K562 (cell line): ENCODE measurements around the gene MED20. TPM values are rescaled to one million over a fixed set of nuclear protein-coding genes. Genes with fewer than 3 reads are reported as not detected.

ENCODE experiments used
- ATAC-seq: fragments of 200-7000 bp; cut with Tn5 transposase; 3 replicates; pipeline ENCODE4 v1.9.1; 2020; ENCODE audit warnings: moderate library complexity
- BruUV-seq: library from RNA; stranded (reverse); fragments of 400-500 nt; replicated peaks from 2 replicates; lab custom pipeline; 2021; lab: Mats Ljungman, UMichigan
- CTCF ChIA-PET: fragments of 300-600 bp; formaldehyde crosslinking; extraction: SDS; loops from one replicate; lab custom pipeline; 2021; ENCODE audit warnings: low intra/inter-chr PET ratio; lab: Yijun Ruan, JAX
- POLR2A ChIA-PET: fragments of 300-600, 350-650 bp; sonication (Branson Sonifier 250); formaldehyde crosslinking; extraction: SDS; loops from one replicate; lab custom pipeline; 2021; ENCODE audit warnings: antibody characterized with exemption, inconsistent platforms; lab: Yijun Ruan, JAX
- DNase-seq, 4 experiments: peaks; one replicate each; pipeline versions ENCODE4 v3.0.0 to v3.0.0-alpha.2; 2011 to 2018; ENCODE audit warnings: low spot score in 3 of 4, mixed read lengths in 3 of 4; ENCODE audit errors: extremely low read depth in 1 of 4
- FAIRE-seq: peaks from 2 replicates; lab custom pipeline; 2011; peaks lifted over from hg19 to GRCh38; lab: Jason Lieb, UNC
- H2AFZ ChIP-seq: 2 replicates; pipeline ENCODE4 v1.6.0; 2011; ENCODE audit warnings: low read depth, low read length, control low read depth, inconsistent platforms
- H3K27ac ChIP-seq: fragments of 200-600 bp; 3 replicates; pipeline ENCODE4 v1.8.0; 2011; ENCODE audit warnings: low read depth, mild to moderate bottlenecking, control low read depth, inconsistent platforms, low read length, moderate library complexity, mixed read lengths; ENCODE audit errors: extremely low read depth
- H3K27me3 ChIP-seq, 2 experiments: fragments of 300-600 bp in 1 of 2; 2 replicates in 1 of 2; 3 replicates in 1 of 2; pipeline versions ENCODE4 v1.6.0 to v1.8.0; 2011; ENCODE audit warnings: inconsistent platforms in 2 of 2, low read length in 2 of 2, mild to moderate bottlenecking in 1 of 2, mixed read lengths in 1 of 2, moderate library complexity in 1 of 2; ENCODE audit not compliant: control insufficient read depth in 2 of 2, insufficient read depth in 2 of 2
- H3K36me3 ChIP-seq: fragments of 300-600 bp; 3 replicates; pipeline ENCODE4 v1.8.0; 2011; ENCODE audit warnings: mild to moderate bottlenecking, low read length, inconsistent platforms; ENCODE audit not compliant: control insufficient read depth, insufficient read depth
- H3K4me1 ChIP-seq, 2 experiments: fragments of 200-600 bp in 1 of 2; replicated peaks in 1 of 2; 2 replicates in 1 of 2; 3 replicates in 1 of 2; pipeline versions ENCODE4 v1.5.1 to v1.8.0; 2011; ENCODE audit warnings: inconsistent platforms in 2 of 2, low read length in 2 of 2, mild to moderate bottlenecking in 1 of 2, mixed read lengths in 1 of 2, moderate library complexity in 1 of 2; ENCODE audit not compliant: control insufficient read depth in 2 of 2, insufficient read depth in 2 of 2
- H3K4me2 ChIP-seq: 2 replicates; pipeline ENCODE4 v1.6.1; 2011; ENCODE audit warnings: low read length, control low read depth, inconsistent platforms, mixed read lengths; ENCODE audit not compliant: insufficient read depth
- H3K4me3 ChIP-seq: fragments of 200-600 bp; sonication (generic), shearing (Covaris generic); 2 replicates; pipeline ENCODE4 v1.5.1; 2016; ENCODE audit warnings: control low read depth, inconsistent platforms
- H3K79me2 ChIP-seq: fragments of 200-600 bp; 3 replicates; pipeline ENCODE4 v1.8.0; 2011; ENCODE audit warnings: low read length, inconsistent platforms; ENCODE audit not compliant: control insufficient read depth, insufficient read depth
- H3K9ac ChIP-seq, 2 experiments: 2 replicates each; pipeline versions ENCODE4 v1.6.0 to v1.6.1; 2011; ENCODE audit warnings: low read depth in 2 of 2, low read length in 2 of 2, control low read depth in 1 of 2, inconsistent platforms in 1 of 2, mild to moderate bottlenecking in 1 of 2, mixed read lengths in 1 of 2; ENCODE audit not compliant: insufficient read depth in 1 of 2
- H3K9me1 ChIP-seq: one replicate; pipeline ENCODE4 v1.6.0; 2011; ENCODE audit warnings: inconsistent platforms, mild to moderate bottlenecking, low read length, moderate library complexity; ENCODE audit not compliant: control insufficient read depth, insufficient read depth
- H3K9me3 ChIP-seq: replicated peaks from 2 replicates; pipeline ENCODE4 v1.5.1; 2011; ENCODE audit warnings: low read depth, low read length, inconsistent platforms; ENCODE audit not compliant: control insufficient read depth, insufficient read depth
- H4K20me1 ChIP-seq: replicated peaks from 2 replicates; pipeline ENCODE4 v1.6.1; 2011; ENCODE audit warnings: low read length, inconsistent platforms, mixed read lengths; ENCODE audit not compliant: control insufficient read depth, insufficient read depth
- ATF3 ChIP-seq, 2 experiments: fragments of 450-650 bp in 1 of 2; sonication (generic) in 1 of 2; formaldehyde crosslinking in 1 of 2; IDR thresholded peaks in 1 of 2; conservative IDR thresholded peaks in 1 of 2; 2 replicates each; pipeline versions ENCODE4 v1.6.1 to v1.8.1; 2016 to 2023; ENCODE audit warnings: mild to moderate bottlenecking in 2 of 2, moderate library complexity in 2 of 2, inconsistent platforms in 1 of 2, missing genetic modification reagents in 1 of 2
- ATF6 ChIP-seq: sonication (generic); formaldehyde crosslinking; IDR thresholded peaks from 2 replicates; pipeline ENCODE4 v1.4.0; 2020; ENCODE audit warnings: mild to moderate bottlenecking, missing genetic modification reagents
- E2F4 ChIP-seq: sonication (generic); formaldehyde crosslinking; IDR thresholded peaks from 2 replicates; pipeline ENCODE4 v1.8.0; 2022; ENCODE audit warnings: mild to moderate bottlenecking, low read depth, missing genetic modification reagents
- HNRNPLL ChIP-seq: fragments of 200-400 bp; formaldehyde crosslinking; IDR thresholded peaks from 2 replicates; pipeline ENCODE4 v1.6.1; 2017; ENCODE audit warnings: low read length, low read depth, mild to moderate bottlenecking; ENCODE audit not compliant: poor library complexity, severe bottlenecking
- IRF9 ChIP-seq: fragments of 450-650 bp; IDR thresholded peaks from 2 replicates; pipeline ENCODE4 v1.6.1; 2016; ENCODE audit warnings: missing biosample characterization, missing genetic modification characterization
- LCOR ChIP-seq: sonication (generic); formaldehyde crosslinking; IDR thresholded peaks from 2 replicates; pipeline ENCODE4 v1.8.0; 2022; ENCODE audit warnings: mild to moderate bottlenecking, missing genetic modification reagents
- MTA3 ChIP-seq: fragments of 450-650 bp; formaldehyde crosslinking; IDR thresholded peaks from 2 replicates; pipeline ENCODE4 v1.6.1; 2017; ENCODE audit warnings: mild to moderate bottlenecking, borderline replicate concordance
- NR2C2 ChIP-seq, 2 experiments: fragments of 200-800 bp in 1 of 2; sonication (Bioruptor generic) in 1 of 2; sonication (generic) in 1 of 2; formaldehyde crosslinking in 1 of 2; IDR thresholded peaks; 2 replicates each; pipeline versions ENCODE4 v1.6.1 to v1.8.0; 2016 to 2022; ENCODE audit warnings: mild to moderate bottlenecking in 1 of 2, missing compliant biosample characterization in 1 of 2, missing genetic modification characterization in 1 of 2, missing genetic modification reagents in 1 of 2
- PATZ1 ChIP-seq: fragments of 250-450 bp; sonication (Bioruptor Pico); IDR thresholded peaks from 2 replicates; pipeline ENCODE4 v1.5.0; 2020; ENCODE audit warnings: mild to moderate bottlenecking, borderline replicate concordance
- PTTG1 ChIP-seq: fragments of 450-650 bp; IDR thresholded peaks from 2 replicates; pipeline ENCODE4 v1.6.1; 2016; ENCODE audit warnings: low read depth, mild to moderate bottlenecking, missing genetic modification characterization, missing compliant biosample characterization
- TEAD4 ChIP-seq, 2 experiments: sonication (generic) in 1 of 2; formaldehyde crosslinking in 1 of 2; IDR thresholded peaks; 2 replicates each; pipeline versions ENCODE4 v1.6.1 to v1.8.0; 2012 to 2022; ENCODE audit warnings: borderline replicate concordance in 1 of 2, inconsistent platforms in 1 of 2, low read length in 1 of 2, mild to moderate bottlenecking in 1 of 2, missing genetic modification reagents in 1 of 2
- WGBS: fragments of 100-300 bp; shearing (Covaris generic); methylation state at CpG from one replicate; pipeline ENCODE4 v1.1.6; 2016; ENCODE audit warnings: low coverage, mixed read lengths; ENCODE audit not compliant: insufficient coverage; ENCODE audit errors: missing lambda C conversion rate; 5-methylcytosine and 5-hydroxymethylcytosine counted together
- in situ Hi-C: fragments of 300-500 bp; cut with MboI; formaldehyde crosslinking; loops from 4 replicates; pipeline ENCODE4 v1.15.0; 2018; ENCODE audit warnings: inconsistent platforms, mixed read lengths
- intact Hi-C: fragments of 100-400 bp; cut with micrococcal nuclease; formaldehyde crosslinking; loops from 2 replicates; pipeline ENCODE4 v1.14.2; 2022
- polyA plus RNA-seq, 8 experiments: library from polyadenylated mRNA; depleted of rRNA in 4 of 8; stranded (reverse) in 5 of 8; unstranded in 3 of 8; fragments of >200 nt; fragmentation: Nextera tagmentation in 2 of 8; fragmentation: Illumina TruSeq in 1 of 8; extraction: Ambion mirVana in 2 of 8; extraction: Trizol in 1 of 8; gene quantifications; 2 replicates each; pipeline versions ENCODE4 v1.2.1 to v1.2.3, GENCODE V29; 2011 to 2014; ENCODE audit warnings: inconsistent platforms in 1 of 8, missing spikeins in 1 of 8
- total RNA-seq, 7 experiments: library from RNA; depleted of rRNA in 6 of 7; stranded (reverse); fragments of >200 nt in 6 of 7; fragmentation: Illumina TruSeq in 2 of 7; extraction: Trizol in 2 of 7; gene quantifications; 2 replicates each; pipeline versions ENCODE4 v1.2.1 to v1.2.3, GENCODE V29; 2011 to 2021; ENCODE audit warnings: low replicate concordance in 1 of 7

The MED20 gene
- total and polyA plus RNA-seq, 9 of the 15 experiments (the other 6 are each of a cell fraction or from before 2014, with no cell fraction given), result 27.3 to 80.9 (median 46.0) TPM

GRCh38 chr6:41917528-41917927 lies 3.4 kb downstream of the MED20 start:
- FAIRE-seq, result no peak
- intact Hi-C loops, result no loop called here
- POLR2A ChIA-PET, result no interaction called here
- TF ChIP-seq IRF9 (no peak), NR2C2 (CRISPR knock-in tag; IDR thresholded peaks at IDR 0.05) (no peak), NR2C2 (tag; IDR thresholded peaks at IDR 0.05) (no peak), HNRNPLL (no peak), LCOR (CRISPR knock-in tag) (no peak), ATF6 (CRISPR knock-in tag) (no peak), PTTG1 (no peak), ATF3 (IDR thresholded peaks at IDR 0.05) (no peak), ATF3 (CRISPR knock-in tag; conservative IDR thresholded peaks at IDR 0.05) (0 out of 2 replicates have a peak, but pooled peaks have one; percentile 38), MTA3 (no peak), E2F4 (CRISPR knock-in tag) (no peak), PATZ1 (no peak), TEAD4 (IDR thresholded peaks at IDR 0.05; ENCODE audit: low read length) (no peak), TEAD4 (CRISPR knock-in tag; IDR thresholded peaks at IDR 0.05; ENCODE audit: borderline replicate concordance) (no peak)

More at GRCh38 chr6:41917528-41917927, 3.4 kb downstream of the MED20 start:
- peaks cover 64% of the 10 kb centered on the region for H3K79me2 ChIP-seq
- ATAC-seq, result no peak
- no peak overlapping the region for H3K9ac ChIP-seq
- CTCF ChIA-PET, result interaction anchor here (0.6 kb wide), 1 partner anchor 309 kb away, joined by 5 read pairs; no protein-coding TSS in a partner anchor
- H3K4me1 ChIP-seq, result peaks cover 7 to 12% of the 10 kb centered on the region in 2 experiments; a peak in 4 of 5 replicates
- peaks cover 49% of the 10 kb centered on the region for H3K36me3 ChIP-seq
- H3K27ac ChIP-seq, result peak overlapping the region; percentile 47; the same call in 2 of the 3 replicates
- no peaks in the 10 kb centered on the region for H3K9me1 ChIP-seq
- no peak overlapping the region for H2AFZ ChIP-seq
- WGBS, result 49% methylated on average over 4 of the region's 4 CpGs
- no peak overlapping the region for H3K4me3 ChIP-seq
- in situ Hi-C loops, result no loop called here
- peak in 1 of 4 experiments; percentile 36 for DNase-seq
- H3K9me3 ChIP-seq, result no peaks in the 10 kb centered on the region
- no peaks in the 10 kb centered on the region for H3K27me3 ChIP-seq
- H3K4me2 ChIP-seq, result no peak overlapping the region
- BruUV-seq, result no TSS peak
- H4K20me1 ChIP-seq, result no peaks in the 10 kb centered on the region
